ENCODE measurements around the gene FUT7.

DNA sequence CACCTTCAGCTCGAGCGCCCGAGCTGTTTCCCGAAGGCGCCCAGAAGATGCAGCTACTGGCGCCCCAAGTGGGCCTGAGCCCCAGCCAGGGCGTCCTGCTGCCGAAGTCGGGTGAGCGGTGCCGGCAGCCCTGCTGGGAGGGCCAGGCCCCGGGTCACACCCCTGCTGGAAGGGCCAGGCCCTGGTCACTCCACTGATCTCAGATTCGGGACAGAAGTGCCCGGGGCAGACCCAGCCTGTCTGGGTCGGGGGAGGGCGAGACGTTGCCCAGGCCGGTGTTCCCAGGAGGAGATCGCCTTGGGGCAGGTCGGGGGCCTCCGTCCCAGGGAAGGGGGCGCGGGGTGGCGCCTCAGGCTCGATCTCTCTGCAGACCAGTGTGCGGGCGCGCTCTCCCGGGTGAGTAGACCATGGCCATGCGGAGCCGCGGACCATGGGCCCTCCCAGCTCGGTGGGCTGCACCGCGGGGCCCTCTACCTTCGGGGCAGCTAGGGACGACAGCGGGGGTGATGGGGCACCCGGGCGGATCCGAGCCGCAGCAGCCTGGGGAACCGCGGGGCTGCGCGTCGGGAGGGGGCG lies 46.8 kb downstream of the FUT7 start:
- TF ChIP-seq, protein P1, sequence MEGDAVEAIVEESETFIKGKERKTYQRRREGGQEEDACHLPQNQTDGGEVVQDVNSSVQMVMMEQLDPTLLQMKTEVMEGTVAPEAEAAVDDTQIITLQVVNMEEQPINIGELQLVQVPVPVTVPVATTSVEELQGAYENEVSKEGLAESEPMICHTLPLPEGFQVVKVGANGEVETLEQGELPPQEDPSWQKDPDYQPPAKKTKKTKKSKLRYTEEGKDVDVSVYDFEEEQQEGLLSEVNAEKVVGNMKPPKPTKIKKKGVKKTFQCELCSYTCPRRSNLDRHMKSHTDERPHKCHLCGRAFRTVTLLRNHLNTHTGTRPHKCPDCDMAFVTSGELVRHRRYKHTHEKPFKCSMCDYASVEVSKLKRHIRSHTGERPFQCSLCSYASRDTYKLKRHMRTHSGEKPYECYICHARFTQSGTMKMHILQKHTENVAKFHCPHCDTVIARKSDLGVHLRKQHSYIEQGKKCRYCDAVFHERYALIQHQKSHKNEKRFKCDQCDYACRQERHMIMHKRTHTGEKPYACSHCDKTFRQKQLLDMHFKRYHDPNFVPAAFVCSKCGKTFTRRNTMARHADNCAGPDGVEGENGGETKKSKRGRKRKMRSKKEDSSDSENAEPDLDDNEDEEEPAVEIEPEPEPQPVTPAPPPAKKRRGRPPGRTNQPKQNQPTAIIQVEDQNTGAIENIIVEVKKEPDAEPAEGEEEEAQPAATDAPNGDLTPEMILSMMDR (IDR thresholded peaks at IDR 0.05) = no peak
- TF ChIP-seq POLR2AphosphoS5 (IDR thresholded peaks at IDR 0.05) (no peak), POLR2A (IDR thresholded peaks at IDR 0.05) (no peak)
